ENCODE results near the gene SAMD11.

The SAMD11 gene

GRCh38 chr1:919271-919872 is 4.4 kb upstream of the SAMD11 start:
- H3K27ac Mint-ChIP-seq = no peak overlapping the region
- no peak for DNase-seq
- peaks cover 43% of the 10 kb centered on the region for H3K27me3 Mint-ChIP-seq

GRCh38 chr1:920010-920409 is 3.7 kb upstream of the SAMD11 start:
- Mint-ChIP-seq H3K27me3 (peaks cover 44% of the 10 kb centered on the region), H3K27ac (no peak overlapping the region), H3K36me3 (ENCODE audit: low read depth) (no peaks in the 10 kb centered on the region), H3K9me3 (no peaks in the 10 kb centered on the region), H3K4me3 (no peak overlapping the region), H3K4me1 (peaks cover 15% of the 10 kb centered on the region)
- ATAC-seq = no peak
- DNase-seq = no peak

More at GRCh38 chr1:919271-919872, 4.4 kb upstream of the SAMD11 start:
- Mint-ChIP-seq H3K4me3 (no peak overlapping the region), H3K36me3 (ENCODE audit: low read depth) (no peaks in the 10 kb centered on the region), H3K9me3 (no peaks in the 10 kb centered on the region), H3K4me1 (peaks cover 15% of the 10 kb centered on the region)
- ATAC-seq = no peak

GRCh38 chr1:920521-920920 is 3.2 kb upstream of the SAMD11 start:
- Mint-ChIP-seq H3K4me3 (no peak overlapping the region), H3K27me3 (peaks cover 44% of the 10 kb centered on the region), H3K27ac (no peak overlapping the region), H3K4me1 (peaks cover 15% of the 10 kb centered on the region), H3K36me3 (ENCODE audit: low read depth) (no peaks in the 10 kb centered on the region), H3K9me3 (no peaks in the 10 kb centered on the region)
- DNase-seq (no peak), ATAC-seq (no peak)

GRCh38 chr1:921011-921837 is 2.5 kb upstream of the SAMD11 start:
- peaks cover 49% of the 10 kb centered on the region for H3K27me3 Mint-ChIP-seq
- peak overlapping the region; percentile 60 for H3K27ac Mint-ChIP-seq
- no peak overlapping the region for H3K4me3 Mint-ChIP-seq
- no peaks in the 10 kb centered on the region for H3K9me3 Mint-ChIP-seq
- no peaks in the 10 kb centered on the region for H3K36me3 Mint-ChIP-seq (ENCODE audit: low read depth)
- H3K4me1 Mint-ChIP-seq = peaks cover 15% of the 10 kb centered on the region
- ATAC-seq (peak; percentile 41), DNase-seq (no peak)

GRCh38 chr1:923991-924655 is 400 bp downstream of the SAMD11 start:
- Mint-ChIP-seq H3K4me3 (no peak overlapping the region), H3K36me3 (ENCODE audit: low read depth) (no peaks in the 10 kb centered on the region)

GRCh38 chr1:924656-925560 is 1.2 kb downstream of the SAMD11 start:
- peaks cover 61% of the 10 kb centered on the region for H3K27me3 Mint-ChIP-seq
- no peak for ATAC-seq
- H3K27ac Mint-ChIP-seq = no peak overlapping the region
- H3K4me1 Mint-ChIP-seq = peaks cover 17% of the 10 kb centered on the region
- H3K4me3 Mint-ChIP-seq = no peak overlapping the region
- H3K36me3 Mint-ChIP-seq (ENCODE audit: low read depth) = no peaks in the 10 kb centered on the region
- no peak for DNase-seq
- no peaks in the 10 kb centered on the region for H3K9me3 Mint-ChIP-seq

More at GRCh38 chr1:923991-924655, 400 bp downstream of the SAMD11 start:
- Mint-ChIP-seq H3K4me1 (peaks cover 17% of the 10 kb centered on the region), H3K9me3 (no peaks in the 10 kb centered on the region), H3K27ac (no peak overlapping the region), H3K27me3 (peaks cover 59% of the 10 kb centered on the region)
- DNase-seq (no peak), ATAC-seq (no peak)

GRCh38 chr1:925561-926421 is 2.1 kb downstream of the SAMD11 start:
- ATAC-seq = no peak
- no peak for DNase-seq
- Mint-ChIP-seq H3K36me3 (ENCODE audit: low read depth) (no peaks in the 10 kb centered on the region), H3K4me1 (peaks cover 14% of the 10 kb centered on the region), H3K27ac (no peak overlapping the region), H3K27me3 (peaks cover 52% of the 10 kb centered on the region), H3K4me3 (peak overlapping the region; percentile 26), H3K9me3 (no peaks in the 10 kb centered on the region)

GRCh38 chr1:927234-927633 is 3.5 kb downstream of the SAMD11 start:
- DNase-seq = no peak
- no peak for ATAC-seq
- no peaks in the 10 kb centered on the region for H3K9me3 Mint-ChIP-seq
- H3K4me1 Mint-ChIP-seq = peaks cover 8% of the 10 kb centered on the region
- H3K27me3 Mint-ChIP-seq = peaks cover 47% of the 10 kb centered on the region
- no peak overlapping the region for H3K27ac Mint-ChIP-seq
- H3K4me3 Mint-ChIP-seq = no peak overlapping the region
- H3K36me3 Mint-ChIP-seq (ENCODE audit: low read depth) = no peaks in the 10 kb centered on the region

GRCh38 chr1:927748-928147 is 4.0 kb downstream of the SAMD11 start:
- no peak overlapping the region for H3K27ac Mint-ChIP-seq
- ATAC-seq (no peak), DNase-seq (no peak)
- H3K4me3 Mint-ChIP-seq = no peak overlapping the region
- H3K9me3 Mint-ChIP-seq = no peaks in the 10 kb centered on the region
- no peaks in the 10 kb centered on the region for H3K36me3 Mint-ChIP-seq (ENCODE audit: low read depth)
- H3K4me1 Mint-ChIP-seq = peaks cover 8% of the 10 kb centered on the region
- peaks cover 42% of the 10 kb centered on the region for H3K27me3 Mint-ChIP-seq

GRCh38 chr1:928825-929661 is 5.3 kb downstream of the SAMD11 start:
- DNase-seq (no peak), ATAC-seq (no peak)
- H3K4me1 Mint-ChIP-seq = peaks cover 2% of the 10 kb centered on the region
- H3K9me3 Mint-ChIP-seq = no peaks in the 10 kb centered on the region
- H3K36me3 Mint-ChIP-seq (ENCODE audit: low read depth) = no peaks in the 10 kb centered on the region
- no peak overlapping the region for H3K4me3 Mint-ChIP-seq
- peaks cover 35% of the 10 kb centered on the region for H3K27me3 Mint-ChIP-seq
- no peak overlapping the region for H3K27ac Mint-ChIP-seq

- ATAC-seq = no peak
- peaks cover 36% of the 10 kb centered on the region for H3K27me3 Mint-ChIP-seq
Measured at GRCh38 chr1:929712-930632, 6.2 kb downstream of the SAMD11 start.

GRCh38 chr1:930633-931138 is 7.0 kb downstream of the SAMD11 start:
- Mint-ChIP-seq H3K27ac (no peak overlapping the region), H3K27me3 (peaks cover 39% of the 10 kb centered on the region), H3K4me1 (peaks cover 5% of the 10 kb centered on the region), H3K9me3 (no peaks in the 10 kb centered on the region), H3K4me3 (no peak overlapping the region), H3K36me3 (ENCODE audit: low read depth) (no peaks in the 10 kb centered on the region)
- ATAC-seq (no peak), DNase-seq (no peak)

More at GRCh38 chr1:929712-930632, 6.2 kb downstream of the SAMD11 start:
- peaks cover 4% of the 10 kb centered on the region for H3K4me1 Mint-ChIP-seq
- no peaks in the 10 kb centered on the region for H3K36me3 Mint-ChIP-seq (ENCODE audit: low read depth)
- DNase-seq = no peak
- H3K9me3 Mint-ChIP-seq = no peaks in the 10 kb centered on the region
- no peak overlapping the region for H3K4me3 Mint-ChIP-seq
- H3K27ac Mint-ChIP-seq = no peak overlapping the region

Measured in activated naive CD8-positive, alpha-beta T cell treated with anti-CD3 and anti-CD28 coated beads, Interleukin-2, amount 50 U/mL, for 24 hours (primary cell).